SK-N-DZ (cell line): ENCODE measurements around the gene IGFL2.
"Not testable (repeated sequence)": the region's sequence is repeated elsewhere in the genome, so short reads cannot be mapped to it uniquely, and the experiment has no call there.

ENCODE experiments used
- DNase-seq: peaks from one replicate; pipeline ENCODE4 v3.0.0-alpha.2; 2015; ENCODE audit warnings: low spot score

Gene IGFL2

GRCh38 chr19:46141421-46141820, 6.6 kb upstream of the IGFL2 start:
- no peak for DNase-seq

- no peak for DNase-seq
Observed at GRCh38 chr19:46142294-46142693, 5.7 kb upstream of the IGFL2 start.

GRCh38 chr19:46144756-46145155, 3.3 kb upstream of the IGFL2 start:
- DNase-seq: no peak

GRCh38 chr19:46147166-46147740, 785 bp upstream of the IGFL2 start:
- DNase-seq: no peak

DNA sequence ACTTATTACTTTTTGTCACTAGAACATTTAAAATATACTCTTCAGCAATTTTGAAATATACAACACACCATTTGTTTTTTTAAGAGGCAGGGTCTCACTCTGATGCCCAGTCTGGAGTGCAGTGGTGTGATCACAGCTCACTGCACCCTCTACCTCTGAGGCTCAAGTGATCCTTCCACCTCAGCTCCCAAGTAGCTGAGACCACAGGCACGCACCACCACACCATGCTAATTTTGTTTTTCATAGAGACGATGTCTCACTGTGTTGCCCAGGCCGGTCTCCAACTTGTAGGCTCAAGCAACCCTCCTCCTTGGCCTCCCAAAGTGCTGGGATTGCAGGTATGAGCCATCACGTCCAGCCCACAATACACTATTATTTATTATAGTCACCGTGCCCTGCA, 2.6 kb downstream of the IGFL2 start:
- DNase-seq: no peak

- no peak for DNase-seq
Observed at GRCh38 chr19:46155237-46155636, 7.2 kb downstream of the IGFL2 start.

GRCh38 chr19:46159418-46160232, 11.6 kb downstream of the IGFL2 start:
- no peak for DNase-seq

GRCh38 chr19:46160233-46160775, 12.3 kb downstream of the IGFL2 start:
- no peak for DNase-seq

DNA sequence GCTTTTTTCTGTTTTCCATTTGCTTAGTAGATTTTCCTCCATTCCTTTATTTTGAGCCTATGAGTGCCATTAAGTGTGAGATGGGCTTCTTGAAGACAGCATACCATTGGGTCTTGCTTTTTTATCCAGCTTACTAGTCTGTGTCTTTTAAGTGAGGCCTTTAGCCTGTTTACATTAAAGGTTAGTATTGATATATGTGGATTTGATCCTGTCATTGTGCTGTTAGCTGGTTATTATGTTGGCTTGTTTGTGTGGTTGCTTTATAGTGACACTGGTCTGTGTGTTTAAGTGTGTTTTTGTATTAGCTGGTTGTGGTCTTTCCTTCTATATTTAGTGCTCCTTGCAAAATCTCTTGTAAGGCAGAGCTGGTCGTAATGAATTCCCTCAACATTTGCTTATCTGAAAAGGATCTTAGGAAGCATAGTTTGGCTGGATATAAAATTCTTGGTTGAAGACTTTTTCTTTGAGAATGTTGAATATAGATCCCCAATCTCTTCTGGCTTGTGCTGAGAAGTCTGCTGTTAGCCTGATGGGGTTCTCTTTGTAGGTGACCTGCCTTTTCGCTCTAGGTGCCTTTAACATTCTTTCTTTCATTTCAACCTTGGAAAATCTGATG, 13.7 kb downstream of the IGFL2 start:
- not testable (repeated sequence) for DNase-seq

- DNase-seq: no peak
Observed at GRCh38 chr19:46162731-46163130, 14.7 kb downstream of the IGFL2 start.

DNA sequence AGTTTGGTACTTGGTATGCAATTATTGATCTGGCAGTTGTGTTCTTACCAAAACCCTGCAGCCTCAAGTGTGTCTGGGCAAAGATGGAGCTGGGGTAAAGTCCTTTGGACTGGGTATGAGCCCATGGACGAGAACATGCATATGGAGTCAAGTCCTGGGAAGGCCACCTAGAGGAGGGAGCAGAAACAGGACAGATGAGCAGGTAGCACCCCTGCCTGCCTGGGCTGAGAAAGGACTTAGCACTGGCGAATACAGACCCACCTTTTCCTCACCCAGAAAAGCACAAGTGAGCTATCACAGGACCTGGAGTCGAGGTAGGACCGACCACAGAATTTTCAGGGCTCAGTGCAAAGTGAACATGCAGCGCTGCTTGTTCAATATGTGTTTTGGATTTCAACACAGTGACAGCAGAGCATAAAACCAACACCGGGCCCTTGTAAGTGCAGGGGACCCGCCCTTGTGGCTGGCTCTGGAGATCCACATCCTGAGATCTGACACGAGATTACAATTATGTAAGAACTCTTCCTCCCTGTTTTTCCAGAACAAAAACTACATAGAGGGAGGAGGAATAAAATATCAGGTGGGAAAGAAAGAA, 25.9 kb downstream of the IGFL2 start:
- DNase-seq: no peak

- no peak for DNase-seq
Observed at GRCh38 chr19:46176116-46176860, 28.2 kb downstream of the IGFL2 start.

GRCh38 chr19:46179076-46179759, 31.2 kb downstream of the IGFL2 start:
- DNase-seq: no peak

DNA sequence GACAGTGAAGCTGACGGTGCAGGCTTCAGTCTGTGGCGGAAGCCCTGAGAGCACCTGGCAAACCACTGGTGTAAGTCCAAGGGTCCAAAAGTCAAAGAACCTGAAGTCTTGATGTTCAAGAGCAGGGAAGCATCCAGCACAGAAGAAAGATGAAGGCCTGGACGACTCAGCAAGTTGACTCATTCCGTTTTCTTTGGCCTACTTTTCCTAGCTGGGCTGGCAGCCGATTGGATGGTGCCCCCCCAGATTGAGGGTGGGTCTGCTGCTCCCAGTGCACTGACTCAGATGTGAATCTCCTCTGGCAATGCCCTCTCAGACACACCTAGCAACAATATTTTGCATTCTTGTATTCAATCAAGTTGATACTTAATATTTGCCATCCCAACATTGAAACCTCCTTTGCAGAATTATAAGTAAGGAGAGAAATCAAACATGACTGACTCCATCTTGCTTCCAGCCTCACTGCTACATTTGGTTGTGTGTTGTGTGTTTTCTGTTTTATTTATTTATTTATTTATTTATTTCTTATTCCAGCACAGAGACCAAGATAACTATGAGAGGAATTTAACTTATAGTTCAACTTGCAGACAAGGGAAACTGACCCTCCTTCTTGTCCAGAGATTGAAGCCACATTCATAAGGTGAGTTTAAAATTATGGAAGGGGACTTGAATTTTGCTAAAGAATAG, 32.8 kb downstream of the IGFL2 start:
- DNase-seq: no peak

GRCh38 chr19:46181388-46181779, 33.3 kb downstream of the IGFL2 start:
- no peak for DNase-seq

GRCh38 chr19:46182476-46182875, 34.4 kb downstream of the IGFL2 start:
- no peak for DNase-seq

GRCh38 chr19:46184775-46185710, 37.0 kb downstream of the IGFL2 start:
- DNase-seq: not testable (repeated sequence)

DNA sequence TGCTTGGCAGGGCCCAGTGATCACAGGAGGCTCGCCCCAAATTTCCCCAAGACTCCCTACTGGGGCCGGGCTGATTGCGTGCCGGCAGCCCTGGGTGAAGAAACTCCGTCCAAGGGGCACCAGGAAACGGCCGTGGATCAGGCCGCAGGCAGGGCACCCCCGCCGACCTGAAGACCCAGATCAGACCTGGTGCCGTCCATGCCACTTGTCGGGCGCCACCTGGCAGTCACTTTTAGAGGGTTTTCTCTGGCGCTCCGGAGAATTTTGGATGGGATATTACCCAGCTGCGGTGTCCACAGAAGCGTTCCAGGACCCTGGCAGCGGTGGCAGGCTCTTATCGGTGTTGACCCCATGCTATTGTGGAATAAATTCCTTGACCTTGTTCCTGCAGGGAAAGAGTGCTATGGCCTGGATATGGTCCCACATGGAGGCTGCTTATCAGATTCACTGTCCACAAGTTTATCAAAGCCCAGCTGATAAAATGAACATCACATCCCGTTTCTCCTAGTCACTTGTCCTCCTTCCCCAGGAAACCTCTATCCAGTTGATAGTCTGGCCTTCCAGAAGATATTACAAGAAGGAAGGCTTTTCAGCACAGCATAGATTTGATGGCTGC, 38.2 kb downstream of the IGFL2 start:
- no peak for DNase-seq

DNA sequence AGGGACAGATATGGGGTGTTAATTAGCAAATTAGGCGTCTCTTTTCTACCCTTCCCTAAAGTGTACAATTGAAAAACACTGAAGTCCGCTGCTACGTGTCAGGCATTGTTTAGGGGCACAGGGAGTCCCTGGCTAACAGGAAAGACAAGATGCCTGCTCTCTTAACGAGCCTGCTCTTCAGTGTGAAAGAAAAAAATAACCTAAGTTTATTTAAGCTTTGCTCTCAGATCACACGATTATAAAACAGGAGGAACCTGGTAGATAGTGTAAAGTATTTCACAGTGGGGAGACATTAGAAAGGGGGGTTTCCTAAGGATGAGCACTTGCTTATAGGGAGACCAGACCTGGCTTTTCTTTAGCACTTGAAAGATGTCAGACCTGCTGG, 38.7 kb downstream of the IGFL2 start:
- no peak for DNase-seq
